ENCODE measurements around the gene SEC23IP.
A peak's percentile ranks its signal among the peaks of the same experiment; 100 is the strongest.
"Not testable (repeated sequence)": the region's sequence is repeated elsewhere in the genome, so short reads cannot be mapped to it uniquely, and the experiment has no call there.

Gene SEC23IP

DNA sequence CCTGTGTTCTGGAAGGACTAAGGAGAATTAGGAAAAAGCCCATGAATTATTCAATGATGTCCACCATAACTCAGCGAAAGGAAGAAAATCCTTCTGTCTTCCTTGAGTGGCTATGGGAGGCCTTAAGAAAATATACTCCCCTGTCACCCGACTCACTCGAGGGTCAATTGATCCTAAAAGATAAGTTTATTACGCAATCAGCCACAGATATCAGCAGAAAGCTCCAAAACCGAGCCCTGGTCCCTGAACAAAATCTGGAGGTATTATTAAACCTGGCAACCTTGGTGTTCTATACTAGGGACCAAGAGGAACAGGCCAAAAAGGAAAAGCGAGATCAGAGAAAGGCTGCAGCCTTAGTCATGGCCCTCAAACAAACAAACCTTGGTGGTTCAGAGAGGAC lies 6.5 kb upstream of the SEC23IP start:
- DNase-seq: not testable (repeated sequence)

DNA sequence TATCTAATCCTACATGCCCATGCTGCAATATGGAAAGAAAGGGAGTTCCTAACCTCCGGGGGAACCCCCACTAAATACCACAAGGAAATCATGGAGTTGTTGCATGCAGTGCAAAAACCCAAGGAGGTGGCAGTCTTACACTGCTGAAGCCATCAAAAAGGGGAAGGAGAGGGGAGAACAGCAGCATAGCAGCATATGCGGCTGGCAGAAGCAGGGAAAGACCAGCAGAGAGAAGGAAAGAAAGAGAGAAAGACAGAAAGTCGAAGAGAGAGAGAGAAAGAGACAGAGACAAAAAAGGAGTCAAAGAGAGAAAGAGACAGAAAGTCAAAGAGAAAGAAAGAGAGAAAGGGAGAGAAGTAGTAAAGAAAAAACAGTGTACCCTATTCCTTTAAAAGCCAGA lies 3.8 kb upstream of the SEC23IP start:
- DNase-seq: not testable (repeated sequence)

DNA sequence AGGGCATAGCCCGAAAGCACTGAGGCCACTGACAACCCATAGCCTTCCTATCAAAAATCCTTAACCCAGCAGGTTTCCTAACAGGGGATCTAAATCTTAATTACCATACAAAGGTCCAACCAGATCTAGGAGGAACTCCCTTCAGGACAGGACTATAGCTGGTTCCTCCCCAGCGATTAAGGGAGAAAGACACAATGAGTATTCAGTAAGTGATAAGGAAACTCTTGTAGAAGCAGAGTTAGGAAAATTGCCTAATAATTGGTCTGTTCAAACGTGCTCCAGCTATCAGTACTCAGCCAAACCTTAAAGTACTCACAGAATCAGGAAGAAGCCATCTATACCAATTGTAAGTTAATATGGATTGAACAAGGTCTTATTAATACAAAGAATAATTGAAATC lies 3.3 kb upstream of the SEC23IP start:
- not testable (repeated sequence) for DNase-seq

DNA sequence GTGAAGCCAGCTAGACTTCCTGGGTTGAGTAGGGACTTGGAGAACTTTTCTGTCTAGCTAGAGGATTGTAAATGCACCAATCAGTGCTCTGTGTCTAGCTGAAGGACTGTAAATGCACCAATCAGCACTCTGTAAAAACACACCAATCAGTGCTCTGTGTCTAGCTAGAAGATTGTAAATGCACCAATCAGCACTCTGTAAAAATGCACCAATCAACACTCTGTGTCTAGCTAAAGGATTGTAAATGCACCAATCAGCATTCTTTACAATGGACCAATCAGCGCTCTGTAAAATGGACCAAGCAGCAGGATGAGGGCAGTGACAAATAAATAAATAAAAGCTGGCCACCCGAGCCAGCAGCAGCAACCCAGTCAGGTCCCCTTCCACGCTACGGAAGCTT lies 2.2 kb upstream of the SEC23IP start:
- not testable (repeated sequence) for DNase-seq

DNA sequence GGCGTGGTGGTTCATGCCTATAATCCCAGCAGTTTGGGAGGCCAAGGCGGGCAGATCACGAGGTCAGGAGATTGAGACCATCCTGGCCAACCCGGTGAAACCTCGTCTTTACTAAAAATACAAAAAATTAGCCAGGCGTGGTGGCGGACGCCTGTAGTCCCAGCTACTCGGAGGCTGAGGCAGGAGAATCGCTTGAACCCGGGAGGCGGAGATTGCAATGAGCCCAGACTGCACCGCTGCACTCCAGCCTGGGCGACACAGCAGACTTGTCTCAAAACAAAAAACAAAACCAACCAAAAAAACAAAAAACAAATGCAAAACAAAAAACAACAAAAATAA lies 712 bp upstream of the SEC23IP start:
- not testable (repeated sequence) for DNase-seq

DNA sequence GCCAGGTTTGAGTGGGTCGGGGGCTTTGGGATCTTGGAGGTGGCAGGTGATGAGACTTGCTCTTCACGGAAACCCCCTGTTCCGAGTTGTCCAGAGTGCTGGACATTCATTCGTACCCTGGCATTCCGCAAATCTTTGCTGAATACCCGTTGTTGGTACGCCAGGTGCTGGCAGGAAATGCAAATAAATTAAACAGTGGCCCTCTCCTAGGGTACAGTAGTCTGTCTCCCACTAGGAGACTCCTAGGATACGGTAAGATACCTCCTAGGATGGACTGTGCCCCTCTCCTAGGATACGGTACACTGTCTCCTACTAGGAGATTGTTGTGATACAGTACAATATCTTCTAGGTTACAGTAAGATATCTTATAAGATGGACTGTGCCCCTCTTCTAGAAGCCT lies 544 bp downstream of the SEC23IP start:
- no peak for DNase-seq

DNA sequence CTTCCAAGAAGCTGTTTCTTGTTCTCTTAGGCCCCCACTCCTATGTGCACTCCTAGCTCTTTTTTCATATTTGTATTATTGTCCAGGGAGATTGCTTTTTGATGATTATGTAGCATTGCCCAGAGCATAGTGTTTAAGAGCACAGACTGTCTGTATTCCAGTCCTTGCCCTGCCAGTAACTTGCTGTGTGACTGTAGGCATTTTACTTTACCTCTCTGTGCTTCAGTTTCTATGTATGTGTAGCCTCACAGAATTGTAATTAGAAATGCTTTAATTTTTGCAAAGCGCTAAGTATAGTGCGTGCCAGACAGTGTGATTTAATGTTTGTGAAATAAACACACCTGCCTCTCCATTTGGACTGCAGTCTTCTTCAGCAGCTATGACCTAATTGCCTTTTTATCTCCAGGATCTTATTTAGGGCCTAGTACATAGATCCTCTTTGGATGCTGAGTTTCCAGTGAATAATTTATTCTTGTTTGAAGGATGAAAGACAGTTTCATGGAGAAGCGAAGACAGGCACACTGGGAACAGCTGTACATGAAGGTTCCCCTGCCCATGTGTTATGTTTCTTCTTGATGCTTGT lies 1.4 kb downstream of the SEC23IP start:
- no peak for DNase-seq

DNA sequence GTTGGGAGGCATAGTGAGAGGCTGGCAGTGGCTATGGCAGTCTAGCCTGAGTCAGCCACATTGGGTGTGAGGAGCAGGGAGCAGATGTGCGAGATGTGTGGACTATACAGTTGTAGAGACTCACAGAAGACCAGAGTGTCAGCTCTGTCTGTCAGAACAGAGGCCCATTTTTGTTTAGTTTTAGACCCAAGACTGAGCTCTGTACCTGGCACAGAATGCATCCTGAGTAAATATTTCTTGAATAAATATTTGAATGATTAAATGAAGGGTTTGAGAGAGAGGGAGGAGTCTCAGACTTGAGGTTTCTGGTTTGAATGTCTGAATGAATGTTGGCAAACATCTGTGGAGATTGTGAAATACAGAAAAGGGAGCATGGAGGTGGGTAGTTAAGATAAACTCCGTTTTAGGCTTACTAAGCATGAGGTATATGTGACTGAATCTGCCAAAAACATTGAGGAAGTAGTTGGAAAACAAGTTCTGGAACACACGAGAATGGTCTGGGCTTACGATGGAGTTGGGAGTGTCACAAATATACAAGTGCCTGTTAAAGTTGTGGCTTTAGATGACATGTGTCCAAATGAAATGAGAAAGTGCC lies 3.6 kb downstream of the SEC23IP start:
- DNase-seq: peak; percentile 71

DNA sequence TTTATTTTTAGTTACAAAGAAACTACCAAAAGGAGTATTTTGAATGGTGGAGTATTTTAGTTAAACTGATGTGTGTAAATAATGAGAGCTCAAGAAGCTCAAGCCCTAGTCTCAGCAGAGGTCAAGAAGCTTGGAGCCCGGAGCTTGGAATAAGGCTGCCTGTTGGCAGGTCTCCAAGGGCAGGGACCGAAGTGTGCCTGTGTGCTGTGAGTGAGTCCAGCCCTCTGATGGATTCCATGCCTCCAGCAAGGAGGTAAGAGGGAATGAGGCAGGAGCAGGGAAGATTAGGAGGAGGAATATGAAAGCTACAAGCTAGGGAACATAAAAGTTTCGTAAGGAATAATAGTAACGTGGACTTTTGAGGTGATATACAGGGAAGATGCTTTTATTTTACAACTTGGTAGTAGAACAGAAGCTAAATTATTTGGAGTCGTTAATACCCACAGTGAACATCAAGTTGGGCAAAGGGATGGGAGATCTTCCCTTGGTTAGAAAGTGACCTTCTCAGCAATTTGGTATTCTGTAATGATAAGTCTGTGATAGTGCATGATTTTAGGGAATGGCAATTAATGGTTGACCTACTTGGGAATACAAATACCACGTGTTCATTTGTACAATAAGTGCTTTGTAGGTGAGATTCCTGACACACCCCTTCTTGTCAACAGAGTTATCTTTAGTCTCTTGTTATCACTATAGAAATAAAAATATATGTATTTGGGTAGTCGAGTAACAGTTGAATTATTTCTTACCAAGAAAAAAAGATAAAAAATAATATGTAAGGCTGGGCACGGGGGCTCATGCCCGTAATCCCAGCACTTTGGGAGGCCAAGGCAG lies 4.6 kb downstream of the SEC23IP start:
- DNase-seq: no peak

DNA sequence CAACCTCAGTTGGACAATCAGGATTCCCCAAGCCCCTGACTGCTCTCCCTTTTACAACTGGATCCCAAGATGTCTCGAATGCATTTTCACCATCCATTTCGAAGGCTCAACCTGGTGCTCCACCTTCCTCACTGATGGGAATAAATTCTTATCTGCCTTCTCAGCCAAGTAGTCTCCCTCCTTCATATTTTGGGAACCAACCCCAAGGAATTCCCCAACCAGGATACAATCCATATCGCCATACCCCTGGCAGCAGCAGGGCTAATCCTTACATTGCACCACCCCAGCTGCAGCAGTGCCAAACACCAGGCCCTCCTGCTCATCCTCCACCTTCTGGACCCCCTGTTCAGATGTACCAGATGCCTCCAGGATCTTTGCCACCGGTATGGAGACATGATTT lies 6.0 kb downstream of the SEC23IP start:
- no peak for DNase-seq

DNA sequence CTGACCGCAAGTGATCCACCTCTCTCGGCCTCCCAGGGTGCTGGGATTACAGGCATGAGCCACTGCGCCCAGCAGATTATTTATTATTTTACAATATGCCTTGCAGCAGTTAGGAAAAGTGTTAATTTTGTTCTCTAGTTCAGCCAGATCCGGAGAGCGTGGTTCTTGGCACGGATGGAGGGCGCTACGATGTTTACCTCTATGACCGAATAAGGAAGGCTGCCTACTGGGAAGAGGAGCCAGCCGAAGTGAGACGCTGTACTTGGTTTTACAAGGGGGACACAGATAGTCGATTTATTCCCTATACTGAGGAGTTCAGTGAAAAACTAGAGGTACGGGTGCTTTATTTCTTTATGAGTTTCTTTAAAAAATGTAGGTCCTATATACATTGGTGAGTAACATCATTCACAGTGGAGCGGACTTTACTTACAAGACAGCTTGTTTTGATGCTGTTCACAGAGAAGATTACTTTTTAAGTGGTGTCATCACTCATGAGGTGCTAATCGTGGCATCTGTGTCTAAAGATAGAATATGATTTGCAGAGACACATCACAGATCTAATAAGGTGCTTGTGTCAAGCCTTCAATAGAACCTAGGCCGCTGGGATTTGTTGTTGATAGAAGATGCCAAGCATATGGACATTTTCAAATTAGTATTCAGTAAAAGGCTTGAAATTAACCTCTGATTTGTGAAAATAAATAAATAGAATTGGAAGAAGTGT lies 11.6 kb downstream of the SEC23IP start:
- DNase-seq: no peak

DNA sequence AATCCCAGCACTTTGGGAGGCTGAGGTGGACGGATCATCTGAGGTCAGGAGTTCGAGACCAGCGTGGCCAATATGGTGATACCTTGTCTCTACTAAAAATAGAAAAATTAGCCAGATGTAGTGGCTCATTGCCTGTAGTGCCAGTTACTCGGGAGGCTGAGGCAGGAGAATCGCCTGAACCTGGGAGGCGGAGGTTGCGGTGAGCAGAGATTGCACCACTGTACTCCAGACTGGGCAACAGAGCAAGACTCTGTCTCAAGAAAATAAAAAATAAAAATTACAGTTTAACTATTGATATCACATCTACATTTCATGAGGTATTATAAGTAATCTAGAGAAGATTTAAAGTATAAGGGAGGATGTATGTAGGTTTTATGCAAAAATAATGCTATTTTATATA lies 15.2 kb downstream of the SEC23IP start:
- DNase-seq: not testable (repeated sequence)

DNA sequence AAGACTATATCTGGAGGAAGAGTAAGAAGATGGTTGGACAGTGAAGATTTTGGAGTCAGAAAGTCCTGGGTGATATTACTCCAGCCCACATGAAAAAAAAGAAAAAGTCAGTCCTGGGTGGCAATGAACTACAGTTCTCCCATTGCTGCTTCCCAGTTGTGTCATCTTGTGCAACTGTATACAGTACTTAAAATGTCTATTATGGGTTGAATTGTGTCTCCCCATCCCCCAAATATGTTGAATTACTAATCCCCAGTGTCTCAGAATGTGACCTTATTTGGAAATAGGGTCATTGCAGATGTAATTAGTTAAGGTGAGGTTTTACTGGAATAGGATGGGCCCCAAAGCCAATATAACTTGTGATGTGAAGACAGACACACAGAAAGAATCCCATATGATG lies 15.6 kb downstream of the SEC23IP start:
- peak; percentile 66 for DNase-seq

DNA sequence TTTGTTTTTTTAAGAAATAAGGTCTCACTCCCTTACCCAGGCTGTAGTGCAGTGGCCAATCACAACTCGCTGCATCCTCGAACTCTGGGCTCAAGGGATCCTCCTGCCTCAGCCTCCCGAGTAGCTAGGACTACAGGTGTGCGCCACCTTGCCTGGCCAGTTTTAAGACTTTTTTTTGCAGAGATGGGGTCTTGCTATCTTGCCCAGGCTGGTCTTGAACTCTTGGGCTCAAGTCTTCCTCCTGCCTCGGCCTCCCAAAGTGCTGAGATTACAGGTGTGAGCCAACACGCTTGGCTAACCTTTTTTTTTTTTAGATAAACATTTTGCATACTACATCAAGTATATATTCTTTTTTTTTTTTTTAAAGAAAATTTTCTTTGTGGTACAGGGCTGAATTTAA lies 18.2 kb downstream of the SEC23IP start:
- no peak for DNase-seq

DNA sequence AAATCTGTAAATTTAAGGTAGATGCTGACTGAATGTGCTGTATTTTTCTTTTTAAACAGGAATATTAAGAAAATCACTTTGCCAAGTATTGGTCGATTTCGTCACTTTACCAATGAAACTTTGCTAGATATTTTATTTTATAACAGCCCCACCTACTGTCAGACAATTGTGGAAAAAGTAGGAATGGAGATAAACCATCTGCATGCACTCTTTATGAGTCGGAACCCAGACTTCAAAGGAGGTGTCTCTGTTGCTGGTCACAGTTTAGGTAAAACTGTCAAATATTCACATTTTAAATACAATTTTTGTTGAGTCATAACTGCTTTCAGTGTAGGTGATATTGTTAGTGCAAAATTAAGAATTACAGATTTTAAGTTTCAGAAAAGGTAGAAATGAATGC lies 25.2 kb downstream of the SEC23IP start:
- peak; percentile 10 for DNase-seq

DNA sequence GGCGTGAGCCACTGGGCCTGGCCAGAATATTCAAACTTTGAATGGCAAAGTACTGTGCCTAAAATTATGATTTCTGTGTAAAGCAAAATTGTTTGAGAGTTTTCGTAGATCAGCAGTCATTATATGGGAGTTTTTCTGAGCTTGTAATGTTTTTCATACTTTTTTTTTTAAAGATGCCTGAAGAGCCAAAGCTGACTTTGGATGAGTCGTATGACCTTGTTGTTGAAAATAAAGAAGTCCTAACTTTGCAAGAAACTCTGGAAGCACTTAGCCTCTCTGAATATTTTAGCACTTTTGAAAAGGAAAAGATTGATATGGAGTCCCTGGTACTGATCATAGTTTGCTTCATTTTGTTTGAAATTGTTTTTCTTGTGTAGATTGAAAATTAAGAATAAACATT lies 26.7 kb downstream of the SEC23IP start:
- DNase-seq: peak; percentile 1

DNA sequence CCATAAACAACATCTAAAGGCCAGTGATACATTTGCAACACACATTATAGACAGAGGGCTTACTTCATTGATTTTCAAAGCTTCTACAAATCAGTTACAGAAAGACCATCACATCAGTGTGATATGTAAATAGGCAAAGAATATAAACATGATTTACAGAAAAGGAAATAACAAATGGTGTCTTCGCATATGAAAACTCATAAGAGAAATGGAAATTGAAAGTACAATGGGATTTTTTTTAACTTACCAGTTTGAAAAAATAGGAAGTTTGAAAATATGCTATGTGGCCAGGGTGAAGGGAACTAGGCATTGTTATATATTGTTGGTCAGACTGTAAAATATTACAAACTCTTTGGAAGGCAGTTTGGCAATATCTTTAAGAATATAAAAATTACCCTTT lies 27.3 kb downstream of the SEC23IP start:
- DNase-seq: no peak

DNA sequence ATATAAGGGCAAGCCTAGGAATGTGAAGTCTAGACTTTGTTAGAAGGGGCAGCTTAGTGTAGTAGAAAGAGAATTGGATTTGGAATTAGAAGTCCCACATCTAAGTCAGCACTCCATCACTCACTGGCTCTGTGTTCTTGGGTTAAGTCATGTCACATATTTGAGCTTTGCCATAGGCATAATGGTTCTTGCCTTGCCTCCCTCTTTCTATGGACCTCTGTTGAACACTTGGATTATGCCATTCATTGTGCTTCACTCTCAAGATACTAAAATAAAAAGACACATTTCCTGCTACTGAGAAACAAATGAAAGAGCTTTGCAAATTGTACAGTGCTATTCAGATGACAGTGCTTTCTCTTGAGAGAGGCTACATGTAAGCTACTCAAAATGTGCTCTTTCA lies 35.9 kb downstream of the SEC23IP start:
- DNase-seq: no peak

DNA sequence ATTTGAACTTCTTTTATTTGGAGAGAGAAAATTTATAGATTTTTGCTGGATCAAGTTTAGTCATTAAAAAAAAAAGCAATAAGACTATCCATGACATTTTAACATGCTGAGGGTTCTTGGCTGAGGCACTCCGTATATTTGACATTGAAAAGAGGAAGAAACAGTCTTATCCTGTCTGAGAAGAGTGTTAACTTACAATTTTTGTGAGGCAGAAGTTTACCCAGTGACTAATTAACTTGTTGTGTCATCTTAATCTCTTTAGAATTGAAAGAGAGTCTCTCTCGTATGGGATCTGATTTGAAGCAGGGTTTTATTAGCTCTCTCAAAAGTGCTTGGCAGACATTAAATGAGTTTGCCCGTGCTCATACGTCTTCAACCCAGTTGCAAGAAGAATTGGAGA lies 39.3 kb downstream of the SEC23IP start:
- no peak for DNase-seq

DNA sequence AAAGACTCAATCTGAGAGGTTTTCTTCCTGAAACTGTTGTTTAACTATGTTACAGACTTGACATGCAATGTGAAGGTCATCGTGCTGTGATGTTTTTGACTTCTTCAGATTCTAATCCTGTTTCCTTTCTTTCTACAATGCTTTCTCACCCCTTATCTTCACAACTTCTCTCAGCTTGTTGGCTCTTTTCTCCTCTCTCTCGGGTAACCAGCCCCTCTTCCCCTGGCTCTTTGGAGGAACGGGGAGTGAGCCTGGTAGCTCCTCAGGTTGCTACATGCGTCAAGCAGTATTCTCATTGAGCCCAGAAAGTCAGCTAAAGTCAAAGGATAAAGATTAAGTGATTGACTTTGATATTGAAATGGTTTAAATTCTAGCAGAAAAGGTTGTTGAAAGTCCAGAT lies 40.1 kb downstream of the SEC23IP start:
- DNase-seq: no peak

DNA sequence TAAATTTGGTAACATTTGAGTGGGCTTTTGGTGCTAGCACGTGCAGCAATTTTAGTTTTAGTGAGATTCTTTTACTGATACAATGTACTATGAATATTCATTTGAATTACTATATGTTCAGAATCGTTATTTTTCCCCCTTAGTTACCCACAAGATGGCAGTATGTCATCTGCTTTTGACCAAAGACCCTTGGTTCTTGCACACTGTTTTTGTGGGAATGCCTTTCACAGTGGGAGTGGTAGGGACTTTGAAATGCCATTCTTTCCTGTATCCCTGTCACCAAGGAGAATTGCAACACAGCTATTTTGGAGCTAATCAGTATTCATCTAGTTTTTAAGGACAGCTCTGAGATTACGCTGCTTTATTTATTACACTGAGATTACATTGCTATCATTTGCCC lies 40.6 kb downstream of the SEC23IP start:
- DNase-seq: peak; percentile 18

DNA sequence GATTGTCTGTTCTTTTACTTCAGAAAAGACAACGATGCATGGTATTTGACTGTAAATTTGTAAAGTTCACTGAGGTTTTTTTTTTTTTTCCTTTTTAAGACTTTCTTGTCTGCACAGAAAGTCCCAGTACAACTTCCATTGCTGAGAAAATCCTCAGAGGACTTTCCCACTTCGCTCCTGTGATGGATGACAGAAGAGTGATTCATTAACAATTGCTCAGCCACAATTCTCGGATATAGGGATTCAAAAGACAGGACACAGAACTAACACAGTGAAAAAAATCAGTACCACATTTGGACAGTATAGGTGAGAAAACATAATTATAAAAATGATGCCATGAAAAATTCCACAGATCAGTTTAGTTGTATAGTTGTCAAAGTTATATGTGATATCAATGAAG lies 48.0 kb downstream of the SEC23IP start:
- peak; percentile 29 for DNase-seq

DNA sequence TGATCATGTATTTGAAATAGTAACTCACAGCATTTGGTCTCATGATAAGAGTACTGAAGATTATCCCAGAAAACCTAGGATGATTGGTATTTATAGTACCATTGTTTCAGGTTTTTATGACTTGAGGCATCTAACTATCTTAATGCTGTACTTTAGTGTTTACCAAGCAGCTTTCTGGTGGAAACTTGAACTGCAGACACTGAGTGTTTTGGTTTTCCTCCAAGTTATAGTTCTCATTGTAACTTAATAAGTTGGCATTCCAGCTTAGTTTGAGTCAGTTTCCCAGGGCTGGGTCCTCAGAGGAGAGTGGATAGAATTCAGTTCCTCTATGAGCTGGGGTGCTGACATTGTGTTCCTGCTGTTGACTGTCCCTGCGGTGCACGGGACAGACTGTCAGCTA lies 50.4 kb downstream of the SEC23IP start:
- no peak for DNase-seq

DNA sequence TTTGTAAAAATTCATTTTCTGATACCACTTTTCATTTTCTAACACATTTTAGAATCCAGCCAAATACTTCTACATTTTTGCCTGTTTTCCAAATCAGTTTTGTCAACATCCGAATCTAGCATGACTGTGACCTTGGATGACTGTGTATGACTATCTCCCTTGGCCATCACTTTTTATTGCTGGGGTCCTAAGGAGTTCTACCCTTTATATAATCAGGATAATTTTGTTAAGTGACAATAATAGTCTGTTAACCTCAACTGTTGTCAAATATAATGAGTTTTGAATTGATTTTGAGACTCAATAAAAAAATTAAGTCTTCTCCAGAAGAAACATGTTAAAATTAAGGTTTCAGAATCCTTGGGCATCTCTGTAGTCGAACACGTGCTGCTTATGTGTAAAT lies 53.3 kb downstream of the SEC23IP start:
- DNase-seq: no peak
